RWPE2 (cell line): ENCODE data around the gene PITRM1.

Source experiments
- ATAC-seq: fragments of 200-7000 bp; cut with Tn5 transposase; 3 replicates; pipeline ENCODE4 v1.9.1; 2021; ENCODE audit warnings: low read depth
- DNase-seq: peaks from one replicate; pipeline ENCODE4 v3.0.0-alpha.2; 2020; ENCODE audit warnings: low spot score
- H3K27ac ChIP-seq: fragments of 450-650 bp; 2 replicates; pipeline ENCODE4 v1.5.1; 2017; ENCODE audit warnings: mild to moderate bottlenecking; ENCODE audit not compliant: poor library complexity, severe bottlenecking
- H3K27me3 ChIP-seq: fragments of 250-450 bp; sonication (Bioruptor Pico); 2 replicates; pipeline ENCODE4 v1.5.1; 2021; ENCODE audit warnings: mild to moderate bottlenecking, moderate library complexity; ENCODE audit not compliant: insufficient read depth, poor library complexity, severe bottlenecking
- H3K36me3 ChIP-seq: fragments of 250-450 bp; sonication (Bioruptor Pico); 2 replicates; pipeline ENCODE4 v1.5.1; 2020; ENCODE audit warnings: low read depth, mild to moderate bottlenecking, moderate library complexity
- H3K4me1 ChIP-seq: fragments of 250-450 bp; sonication (Bioruptor Pico); 2 replicates; pipeline ENCODE4 v1.5.1; 2021; ENCODE audit warnings: mild to moderate bottlenecking, moderate library complexity; ENCODE audit not compliant: insufficient read depth, poor library complexity, severe bottlenecking
- H3K4me3 ChIP-seq: fragments of 250-450 bp; sonication (Bioruptor Pico); 2 replicates; pipeline ENCODE4 v1.5.1; 2021; ENCODE audit warnings: mild to moderate bottlenecking, moderate library complexity; ENCODE audit not compliant: severe bottlenecking
- H3K9me3 ChIP-seq: fragments of 250-450 bp; sonication (Bioruptor Pico); 2 replicates; pipeline ENCODE4 v1.5.1; 2021; ENCODE audit warnings: mild to moderate bottlenecking, moderate library complexity; ENCODE audit not compliant: severe bottlenecking
- TF ChIP-seq, protein P1 (sequence below): fragments of 450-650 bp; IDR thresholded peaks from one replicate; pipeline ENCODE4 v1.5.1; 2017; ENCODE audit warnings: mild to moderate bottlenecking, moderate library complexity; ENCODE audit not compliant: poor library complexity, severe bottlenecking

Gene PITRM1

DNA sequence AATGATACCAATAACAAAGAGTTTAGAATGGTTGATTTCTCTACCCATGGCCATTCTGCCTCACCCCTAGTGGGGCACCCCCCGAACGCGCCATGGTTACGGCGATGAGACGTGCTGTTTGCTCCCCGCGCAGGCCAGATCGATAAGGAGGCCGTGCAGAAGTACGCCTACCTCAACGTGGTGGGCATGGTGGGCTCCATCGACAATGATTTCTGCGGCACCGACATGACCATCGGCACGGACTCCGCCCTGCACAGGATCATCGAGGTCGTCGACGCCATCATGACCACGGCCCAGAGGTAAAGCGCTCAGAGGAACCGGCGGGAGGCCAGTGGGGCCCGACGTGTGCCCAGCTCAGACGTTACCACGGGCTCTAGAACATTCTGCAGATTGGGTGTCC lies 68.9 kb downstream of the PITRM1 start:
- peaks cover 82% of the 10 kb centered on the region for H3K36me3 ChIP-seq
- DNase-seq: no peak
- no peaks in the 10 kb centered on the region for H3K9me3 ChIP-seq
- peaks cover 24% of the 10 kb centered on the region for H3K4me1 ChIP-seq
- TF ChIP-seq, protein P1, sequence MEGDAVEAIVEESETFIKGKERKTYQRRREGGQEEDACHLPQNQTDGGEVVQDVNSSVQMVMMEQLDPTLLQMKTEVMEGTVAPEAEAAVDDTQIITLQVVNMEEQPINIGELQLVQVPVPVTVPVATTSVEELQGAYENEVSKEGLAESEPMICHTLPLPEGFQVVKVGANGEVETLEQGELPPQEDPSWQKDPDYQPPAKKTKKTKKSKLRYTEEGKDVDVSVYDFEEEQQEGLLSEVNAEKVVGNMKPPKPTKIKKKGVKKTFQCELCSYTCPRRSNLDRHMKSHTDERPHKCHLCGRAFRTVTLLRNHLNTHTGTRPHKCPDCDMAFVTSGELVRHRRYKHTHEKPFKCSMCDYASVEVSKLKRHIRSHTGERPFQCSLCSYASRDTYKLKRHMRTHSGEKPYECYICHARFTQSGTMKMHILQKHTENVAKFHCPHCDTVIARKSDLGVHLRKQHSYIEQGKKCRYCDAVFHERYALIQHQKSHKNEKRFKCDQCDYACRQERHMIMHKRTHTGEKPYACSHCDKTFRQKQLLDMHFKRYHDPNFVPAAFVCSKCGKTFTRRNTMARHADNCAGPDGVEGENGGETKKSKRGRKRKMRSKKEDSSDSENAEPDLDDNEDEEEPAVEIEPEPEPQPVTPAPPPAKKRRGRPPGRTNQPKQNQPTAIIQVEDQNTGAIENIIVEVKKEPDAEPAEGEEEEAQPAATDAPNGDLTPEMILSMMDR: no peak
- H3K4me3 ChIP-seq: no peak overlapping the region
- no peak for ATAC-seq
- no peaks in the 10 kb centered on the region for H3K27me3 ChIP-seq
- H3K27ac ChIP-seq: peak overlapping the region; percentile 43

DNA sequence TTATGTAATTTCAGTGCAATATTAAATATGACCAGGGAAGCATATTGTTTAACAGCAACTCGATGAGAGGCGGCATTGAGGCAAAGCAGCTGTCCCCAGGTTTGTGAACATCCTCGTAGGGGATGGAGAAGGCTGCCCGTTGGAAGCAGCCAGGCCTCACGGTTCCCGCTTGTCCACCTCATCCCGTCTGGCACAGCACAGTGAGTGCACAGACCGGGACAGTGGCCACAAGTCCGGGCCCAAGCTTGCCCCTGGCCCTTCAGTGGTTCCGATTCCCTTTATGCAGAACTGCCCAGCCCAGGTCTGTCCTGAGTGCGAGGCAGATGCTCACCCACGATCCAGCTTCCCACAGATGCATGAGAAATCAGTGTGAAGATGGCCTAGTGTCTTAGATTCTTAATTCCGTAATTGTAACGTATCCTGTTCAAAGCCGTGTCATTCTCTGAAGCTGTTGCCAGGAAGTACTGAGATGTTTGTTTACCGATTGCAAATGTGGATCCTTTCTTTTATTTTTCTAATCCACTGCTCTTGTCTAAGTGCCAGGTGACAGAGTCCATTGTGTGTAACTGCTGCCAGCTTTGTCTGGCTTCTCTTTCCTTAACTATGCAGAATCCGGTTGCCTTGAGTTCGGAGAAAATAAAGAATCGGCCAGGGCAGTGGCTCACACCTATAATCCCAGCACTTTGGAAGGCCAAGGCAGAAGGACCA lies 69.7 kb downstream of the PITRM1 start:
- Histone ChIP-seq H3K4me1 (peaks cover 28% of the 10 kb centered on the region), H3K36me3 (peaks cover 79% of the 10 kb centered on the region), H3K9me3 (no peaks in the 10 kb centered on the region), H3K27me3 (no peaks in the 10 kb centered on the region), H3K27ac (peak overlapping the region; percentile 43), H3K4me3 (no peak overlapping the region)
- ATAC-seq (no peak), DNase-seq (no peak)
- TF ChIP-seq, protein P1: no peak

DNA sequence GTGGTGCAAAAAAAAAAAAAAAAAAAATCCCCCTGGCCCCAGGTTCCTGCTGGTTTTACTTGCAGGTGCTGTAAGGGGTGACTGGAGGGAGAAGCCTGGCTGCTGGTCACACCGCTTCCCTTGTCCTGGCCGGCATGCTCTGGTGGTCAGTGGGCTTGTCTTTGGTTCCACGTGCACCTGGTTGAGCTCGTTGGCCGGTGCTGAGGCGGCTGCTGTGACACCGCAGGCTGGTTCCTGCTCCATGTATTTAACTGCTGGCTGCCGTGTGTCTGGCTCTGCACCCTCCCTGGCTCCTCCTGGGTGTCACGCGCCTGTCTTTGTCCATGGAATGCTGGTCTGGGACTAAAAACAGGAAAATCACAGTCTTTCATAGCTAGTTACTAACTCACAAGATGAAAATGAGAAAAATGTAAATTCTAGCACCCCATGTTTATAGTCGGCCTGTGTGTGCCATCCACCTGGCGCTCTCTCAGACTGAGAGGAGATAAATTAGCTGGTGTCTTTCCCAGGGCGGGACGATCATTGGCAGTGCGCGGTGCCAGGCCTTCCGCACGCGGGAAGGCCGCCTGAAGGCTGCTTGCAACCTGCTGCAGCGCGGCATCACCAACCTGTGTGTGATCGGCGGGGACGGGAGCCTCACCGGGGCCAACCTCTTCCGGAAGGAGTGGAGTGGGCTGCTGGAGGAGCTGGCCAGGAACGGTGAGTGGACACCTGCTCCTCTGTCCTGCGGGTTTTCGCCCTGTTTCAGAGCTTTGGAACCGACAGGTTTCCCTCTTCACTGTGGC lies 71.5 kb downstream of the PITRM1 start:
- H3K27me3 ChIP-seq: no peaks in the 10 kb centered on the region
- no peak overlapping the region for H3K4me3 ChIP-seq
- peaks cover 36% of the 10 kb centered on the region for H3K4me1 ChIP-seq
- ATAC-seq (no peak), DNase-seq (no peak)
- peaks cover 90% of the 10 kb centered on the region for H3K36me3 ChIP-seq
- H3K9me3 ChIP-seq: no peaks in the 10 kb centered on the region
- peak overlapping the region; percentile 99 for H3K27ac ChIP-seq
- TF ChIP-seq, protein P1: no peak

DNA sequence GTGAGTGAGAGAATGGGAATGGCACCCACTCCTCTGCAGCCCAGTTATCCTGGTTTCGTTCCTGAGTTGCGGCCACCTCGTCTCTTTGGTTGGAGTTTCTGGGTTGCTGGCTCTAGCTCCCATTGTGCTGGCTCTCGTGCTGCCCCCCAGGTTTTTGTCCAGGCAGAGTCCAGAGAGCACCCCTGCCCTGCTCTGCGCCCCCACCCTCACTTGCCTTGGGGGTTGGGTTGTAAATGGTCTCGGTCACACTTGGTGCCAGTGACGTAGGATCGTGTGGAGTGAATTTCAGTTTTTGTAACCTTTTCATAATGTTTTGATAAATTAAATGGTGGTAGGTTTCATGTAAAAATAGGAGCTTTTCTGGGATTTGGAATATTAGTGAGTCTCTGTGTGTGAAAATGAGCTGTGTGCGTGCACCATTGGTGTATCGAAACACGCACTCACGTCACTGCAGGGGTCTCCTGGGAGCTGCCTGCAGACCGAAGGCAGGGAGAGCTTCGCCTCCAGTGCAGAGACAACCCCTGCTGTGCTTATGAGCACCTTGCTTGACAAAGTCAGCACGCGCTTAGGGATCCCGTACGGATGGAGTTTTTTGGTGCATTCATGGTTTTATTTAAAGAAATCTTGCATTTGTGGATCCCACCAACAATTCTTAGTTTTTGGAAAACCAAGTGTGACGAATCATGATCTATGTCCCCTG lies 72.3 kb downstream of the PITRM1 start:
- Histone ChIP-seq H3K4me3 (no peak overlapping the region), H3K9me3 (no peaks in the 10 kb centered on the region), H3K4me1 (peaks cover 41% of the 10 kb centered on the region), H3K36me3 (peaks cover 82% of the 10 kb centered on the region), H3K27ac (peak overlapping the region; percentile 99), H3K27me3 (no peaks in the 10 kb centered on the region)
- DNase-seq (no peak), ATAC-seq (no peak)
- TF ChIP-seq, protein P1: no peak
